GM13977 (cell line): ENCODE results near the gene PCDH9.

ENCODE experiments used
- DNase-seq: peaks from one replicate; pipeline ENCODE4 v3.0.0; 2012; ENCODE audit warnings: low spot score
- CTCF ChIP-seq: IDR thresholded peaks from 2 replicates; pipeline ENCODE4 v1.5.1; 2012; ENCODE audit warnings: mild to moderate bottlenecking, control low read depth; ENCODE audit not compliant: insufficient read depth; ENCODE audit errors: extremely low read depth, missing control alignments
- in situ Hi-C: fragments of 300-500 bp; cut with MboI; formaldehyde crosslinking; loops from one replicate; pipeline ENCODE4 v1.12.0; 2022; ENCODE audit warnings: low sequenced_read_pairs, low pct_unique_long_range_greater_than_20kb, mixed read lengths, inconsistent platforms; ENCODE audit not compliant: unreplicated experiment

Gene PCDH9

GRCh38 chr13:66860878-66861417, 369.2 kb downstream of the PCDH9 start:
- in situ Hi-C loops, result no loop called here
- no peak for TF ChIP-seq CTCF
- DNase-seq, result no peak

GRCh38 chr13:66859934-66860877, 369.9 kb downstream of the PCDH9 start:
- DNase-seq, result no peak
- in situ Hi-C loops, result no loop called here
- no peak for TF ChIP-seq CTCF

- in situ Hi-C loops, result no loop called here
- no peak for DNase-seq
- no peak for TF ChIP-seq CTCF
Measured at GRCh38 chr13:66859078-66859477, 371.1 kb downstream of the PCDH9 start.

GRCh38 chr13:66858163-66858562, 372.0 kb downstream of the PCDH9 start:
- TF ChIP-seq CTCF, result no peak
- DNase-seq, result no peak
- in situ Hi-C loops, result no loop called here

GRCh38 chr13:66855131-66855530, 375.0 kb downstream of the PCDH9 start:
- in situ Hi-C loops, result no loop called here
- DNase-seq, result no peak
- no peak for TF ChIP-seq CTCF

- no peak for TF ChIP-seq CTCF
- no peak for DNase-seq
- in situ Hi-C loops, result no loop called here
Measured at GRCh38 chr13:66853564-66853963, 376.6 kb downstream of the PCDH9 start.
